ENCODE results near the gene SNU13.

The SNU13 gene

GRCh38 chr22:41699264-41700107 is 10.8 kb upstream of the SNU13 start, which contains the start of gene MEI1:
Gene MEI1, plus strand, starts transcription at chr22:41699503. Its CDS starts 36 bp downstream, at chr22:41699539.
- Histone ChIP-seq H3K4me1 (ENCODE audit: insufficient read depth, low read length) (peaks cover 13% of the 10 kb centered on the region), H4K20me1 (ENCODE audit: insufficient read depth, low read length) (no peaks in the 10 kb centered on the region), H2AFZ (ENCODE audit: low read depth, low read length) (no peak within 1 kb of the TSS), H3K9me3 (ENCODE audit: insufficient read depth, low read length, severe bottlenecking) (no peaks in the 10 kb centered on the region), H3K27me3 (ENCODE audit: insufficient read depth, low read length, poor library complexity) (no peaks in the 10 kb centered on the region), H3K79me2 (ENCODE audit: insufficient read depth, low read length) (no peaks in the 10 kb centered on the region), H3K36me3 (ENCODE audit: insufficient read depth, low read length) (no peaks in the 10 kb centered on the region), H3K9ac (ENCODE audit: low read depth, low read length) (no peak within 1 kb of the TSS), H3K4me2 (ENCODE audit: insufficient read depth, low read length) (no peak within 1 kb of the TSS), H3K4me3 (ENCODE audit: low read depth in 1 of 2, low read length in 2 of 2) (no peak within 1 kb of the TSS), H3K27ac (ENCODE audit: low read length) (no peak within 1 kb of the TSS)
- no peak for ATAC-seq (ENCODE audit: insufficient read depth, low read depth)
- no peak for TF ChIP-seq EZH2 (IDR thresholded peaks at IDR 0.05; ENCODE audit: borderline replicate concordance, low read depth, low read length, severe bottlenecking)
- TF ChIP-seq, protein P1, sequence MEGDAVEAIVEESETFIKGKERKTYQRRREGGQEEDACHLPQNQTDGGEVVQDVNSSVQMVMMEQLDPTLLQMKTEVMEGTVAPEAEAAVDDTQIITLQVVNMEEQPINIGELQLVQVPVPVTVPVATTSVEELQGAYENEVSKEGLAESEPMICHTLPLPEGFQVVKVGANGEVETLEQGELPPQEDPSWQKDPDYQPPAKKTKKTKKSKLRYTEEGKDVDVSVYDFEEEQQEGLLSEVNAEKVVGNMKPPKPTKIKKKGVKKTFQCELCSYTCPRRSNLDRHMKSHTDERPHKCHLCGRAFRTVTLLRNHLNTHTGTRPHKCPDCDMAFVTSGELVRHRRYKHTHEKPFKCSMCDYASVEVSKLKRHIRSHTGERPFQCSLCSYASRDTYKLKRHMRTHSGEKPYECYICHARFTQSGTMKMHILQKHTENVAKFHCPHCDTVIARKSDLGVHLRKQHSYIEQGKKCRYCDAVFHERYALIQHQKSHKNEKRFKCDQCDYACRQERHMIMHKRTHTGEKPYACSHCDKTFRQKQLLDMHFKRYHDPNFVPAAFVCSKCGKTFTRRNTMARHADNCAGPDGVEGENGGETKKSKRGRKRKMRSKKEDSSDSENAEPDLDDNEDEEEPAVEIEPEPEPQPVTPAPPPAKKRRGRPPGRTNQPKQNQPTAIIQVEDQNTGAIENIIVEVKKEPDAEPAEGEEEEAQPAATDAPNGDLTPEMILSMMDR (IDR thresholded peaks at IDR 0.05; ENCODE audit: borderline replicate concordance, extremely low read depth, low read length, poor library complexity, severe bottlenecking), result no peak
- DNase-seq, result no peak

GRCh38 chr22:41697126-41697775 is 8.6 kb upstream of the SNU13 start:
- H3K79me2 ChIP-seq (ENCODE audit: insufficient read depth, low read length), result no peaks in the 10 kb centered on the region
- peak overlapping the region; percentile 82 for H2AFZ ChIP-seq (ENCODE audit: low read depth, low read length)
- peak overlapping the region; percentile 41 for H3K9ac ChIP-seq (ENCODE audit: low read depth, low read length)
- ATAC-seq (ENCODE audit: insufficient read depth, low read depth) (peak; percentile 95), DNase-seq (peak; percentile 92)
- peak overlapping the region; percentile 65 for H3K4me2 ChIP-seq (ENCODE audit: insufficient read depth, low read length)
- peaks cover 13% of the 10 kb centered on the region for H3K4me1 ChIP-seq (ENCODE audit: insufficient read depth, low read length)
- TF ChIP-seq, protein P1 (IDR thresholded peaks at IDR 0.05; ENCODE audit: borderline replicate concordance, extremely low read depth, low read length, poor library complexity, severe bottlenecking), result peak; percentile 99
- TF ChIP-seq EZH2 (IDR thresholded peaks at IDR 0.05; ENCODE audit: borderline replicate concordance, low read depth, low read length, severe bottlenecking), result no peak
- peak overlapping the region in 1 of 2 experiments; percentile 49; a peak in 2 of 4 replicates for H3K4me3 ChIP-seq (ENCODE audit: low read depth in 1 of 2, low read length in 2 of 2)
- peak overlapping the region; percentile 61 for H3K27ac ChIP-seq (ENCODE audit: low read length)
- H3K27me3 ChIP-seq (ENCODE audit: insufficient read depth, low read length, poor library complexity), result no peaks in the 10 kb centered on the region
- H4K20me1 ChIP-seq (ENCODE audit: insufficient read depth, low read length), result no peaks in the 10 kb centered on the region
- H3K9me3 ChIP-seq (ENCODE audit: insufficient read depth, low read length, severe bottlenecking), result no peaks in the 10 kb centered on the region
- peaks cover 13% of the 10 kb centered on the region for H3K36me3 ChIP-seq (ENCODE audit: insufficient read depth, low read length)

GRCh38 chr22:41696703-41697102 is 8.0 kb upstream of the SNU13 start:
- Histone ChIP-seq H3K4me1 (ENCODE audit: insufficient read depth, low read length) (peaks cover 13% of the 10 kb centered on the region), H2AFZ (ENCODE audit: low read depth, low read length) (peak overlapping the region; percentile 38)

More at GRCh38 chr22:41696703-41697102, 8.0 kb upstream of the SNU13 start:
- peaks cover 13% of the 10 kb centered on the region for H3K36me3 ChIP-seq (ENCODE audit: insufficient read depth, low read length)
- H4K20me1 ChIP-seq (ENCODE audit: insufficient read depth, low read length), result no peaks in the 10 kb centered on the region
- no peak overlapping the region for H3K4me3 ChIP-seq (ENCODE audit: low read depth in 1 of 2, low read length in 2 of 2)
- H3K27me3 ChIP-seq (ENCODE audit: insufficient read depth, low read length, poor library complexity), result no peaks in the 10 kb centered on the region
- H3K79me2 ChIP-seq (ENCODE audit: insufficient read depth, low read length), result no peaks in the 10 kb centered on the region
- peak overlapping the region; percentile 49 for H3K27ac ChIP-seq (ENCODE audit: low read length)
- H3K9me3 ChIP-seq (ENCODE audit: insufficient read depth, low read length, severe bottlenecking), result no peaks in the 10 kb centered on the region
- H3K9ac ChIP-seq (ENCODE audit: low read depth, low read length), result peak overlapping the region; percentile 41
- ATAC-seq (ENCODE audit: insufficient read depth, low read depth), result peak; percentile 10; the same call in 1 of the 3 replicates
- TF ChIP-seq EZH2 (IDR thresholded peaks at IDR 0.05; ENCODE audit: borderline replicate concordance, low read depth, low read length, severe bottlenecking), result no peak
- TF ChIP-seq, protein P1 (IDR thresholded peaks at IDR 0.05; ENCODE audit: borderline replicate concordance, extremely low read depth, low read length, poor library complexity, severe bottlenecking), result no peak
- H3K4me2 ChIP-seq (ENCODE audit: insufficient read depth, low read length), result peak overlapping the region; percentile 65
- no peak for DNase-seq
